ENCODE results near the gene COA3.

The COA3 gene

GRCh38 chr17:42832934-42833766, 34.6 kb upstream of the COA3 start, which contains the start of gene PSME3:
TSS of gene PSME3 (plus strand) at chr17:42833397. CDS start at chr17:42833632, 235 bp downstream.
- Mint-ChIP-seq H3K27me3 (peaks cover 2% of the 10 kb centered on the region), H3K4me3 (peak within 1 kb of the TSS; percentile 84), H3K27ac (peak within 1 kb of the TSS; percentile 96), H3K36me3 (ENCODE audit: low read depth) (peaks cover 47% of the 10 kb centered on the region), H3K9me3 (no peaks in the 10 kb centered on the region), H3K4me1 (ENCODE audit: low read depth) (peaks cover 24% of the 10 kb centered on the region)
- intact Hi-C loops (cut with micrococcal nuclease): no loop called here

DNA sequence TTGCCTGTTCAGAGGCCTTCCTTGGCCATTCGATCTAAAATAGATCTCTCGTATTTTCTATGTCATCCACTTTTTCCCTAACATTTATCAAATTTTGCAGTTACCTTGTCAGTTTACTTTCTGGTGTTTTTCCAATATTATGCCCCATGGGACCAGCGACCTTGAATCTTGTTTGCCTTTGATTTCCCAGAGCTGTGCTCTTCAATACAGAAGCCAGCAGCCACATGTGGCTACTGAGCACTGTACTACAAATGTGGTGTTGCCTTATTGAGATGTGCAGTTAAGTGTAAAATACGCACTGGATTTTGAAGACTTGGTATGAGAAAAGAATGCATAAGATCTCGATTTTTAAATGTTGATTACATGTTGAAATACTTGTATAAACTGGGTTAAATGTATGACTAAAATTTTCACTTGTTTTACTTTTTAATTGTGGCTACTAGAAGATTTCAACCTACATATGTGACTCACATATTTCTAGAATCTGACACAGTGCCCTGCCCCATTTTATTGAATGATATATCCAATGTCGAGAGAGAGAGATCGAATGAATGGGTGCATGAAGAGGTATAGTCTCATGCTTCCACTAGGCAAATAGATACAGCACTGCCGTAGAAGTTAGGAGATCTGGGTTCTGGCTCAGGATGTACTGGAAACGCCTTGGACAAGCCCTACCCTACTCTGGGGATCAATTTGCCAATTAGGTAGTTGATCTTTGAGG, 33.9 kb upstream of the COA3 start:
- H3K9me3 Mint-ChIP-seq: no peaks in the 10 kb centered on the region
- intact Hi-C loops (cut with micrococcal nuclease): no loop called here
- H3K27ac Mint-ChIP-seq: peak overlapping the region; percentile 96
- H3K4me1 Mint-ChIP-seq (ENCODE audit: low read depth): peaks cover 24% of the 10 kb centered on the region
- H3K4me3 Mint-ChIP-seq: peak overlapping the region; percentile 84
- peaks cover 6% of the 10 kb centered on the region for H3K27me3 Mint-ChIP-seq
- peaks cover 39% of the 10 kb centered on the region for H3K36me3 Mint-ChIP-seq (ENCODE audit: low read depth)

DNA sequence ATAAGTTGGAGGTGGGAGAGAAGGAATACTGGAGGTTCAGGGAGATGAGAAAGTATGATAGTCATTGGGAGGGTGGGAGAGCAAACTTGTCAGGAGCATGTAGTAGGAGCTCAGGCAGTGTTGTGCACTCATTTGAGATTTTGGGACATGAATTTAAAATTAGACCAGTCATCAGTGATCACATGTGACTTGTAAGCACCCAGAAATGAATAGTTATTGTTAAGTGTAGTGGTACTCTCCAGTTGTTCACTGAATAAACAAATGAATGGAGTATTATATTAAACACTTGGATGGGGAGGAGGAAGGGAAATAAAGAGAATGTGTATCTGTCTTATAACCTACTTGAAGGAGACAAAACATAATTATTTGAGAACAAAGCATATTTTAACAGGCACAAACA, 32.5 kb upstream of the COA3 start:
- no peak overlapping the region for H3K27ac Mint-ChIP-seq
- peaks cover 25% of the 10 kb centered on the region for H3K36me3 Mint-ChIP-seq (ENCODE audit: low read depth)
- H3K4me1 Mint-ChIP-seq (ENCODE audit: low read depth): peaks cover 24% of the 10 kb centered on the region
- H3K27me3 Mint-ChIP-seq: peaks cover 6% of the 10 kb centered on the region
- H3K9me3 Mint-ChIP-seq: no peaks in the 10 kb centered on the region
- intact Hi-C loops (cut with micrococcal nuclease): no loop called here
- H3K4me3 Mint-ChIP-seq: no peak overlapping the region

- Mint-ChIP-seq H3K36me3 (ENCODE audit: low read depth) (peaks cover 8% of the 10 kb centered on the region), H3K27ac (no peak overlapping the region), H3K4me1 (ENCODE audit: low read depth) (peaks cover 19% of the 10 kb centered on the region), H3K9me3 (no peaks in the 10 kb centered on the region), H3K27me3 (peaks cover 6% of the 10 kb centered on the region), H3K4me3 (no peak overlapping the region)
- intact Hi-C loops (cut with micrococcal nuclease): no loop called here
These were observed 29.0 kb upstream of the COA3 start for GRCh38 chr17:42827472-42827871.

- peaks cover 69% of the 10 kb centered on the region for H3K36me3 Mint-ChIP-seq (ENCODE audit: low read depth)
- no peaks in the 10 kb centered on the region for H3K9me3 Mint-ChIP-seq
- H3K4me1 Mint-ChIP-seq (ENCODE audit: low read depth): peaks cover 12% of the 10 kb centered on the region
- H3K27me3 Mint-ChIP-seq: no peaks in the 10 kb centered on the region
- no peak overlapping the region for H3K4me3 Mint-ChIP-seq
- no peak overlapping the region for H3K27ac Mint-ChIP-seq
- intact Hi-C loops (cut with micrococcal nuclease): loop anchor here (5.0 kb wide), 1 partner anchor 106 kb away; no protein-coding TSS in a partner anchor
These were observed 22.7 kb upstream of the COA3 start for GRCh38 chr17:42821176-42821575.

DNA sequence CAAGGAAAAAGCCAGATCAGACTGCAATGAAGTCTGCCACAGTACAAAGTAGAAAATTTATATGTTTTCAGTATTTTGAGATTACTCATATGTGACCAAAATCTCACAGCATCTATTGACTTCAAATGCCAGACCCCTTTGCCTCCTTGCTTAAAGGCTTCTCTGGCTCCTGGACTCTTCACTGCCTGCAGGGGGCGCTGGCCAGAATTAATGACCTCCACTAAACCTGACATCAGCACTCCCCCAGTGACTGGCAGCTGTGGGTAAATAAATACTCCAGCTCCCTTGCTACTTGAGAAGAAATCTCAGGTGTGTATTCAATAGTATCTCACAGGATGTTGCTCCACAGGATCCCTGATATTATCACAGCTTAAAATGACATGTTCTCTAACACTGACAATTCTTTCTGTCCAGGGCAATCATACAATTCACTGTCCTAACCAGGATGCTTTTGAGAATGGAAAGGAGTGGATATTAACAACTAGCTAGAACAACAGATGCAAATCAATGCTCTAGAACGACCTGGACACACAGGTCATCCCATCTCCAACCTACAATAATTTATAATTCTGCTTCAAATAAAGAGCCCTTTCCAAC, 21.5 kb upstream of the COA3 start:
- Mint-ChIP-seq H3K27ac (peak overlapping the region; percentile 35), H3K36me3 (ENCODE audit: low read depth) (peaks cover 80% of the 10 kb centered on the region), H3K27me3 (no peaks in the 10 kb centered on the region), H3K4me3 (no peak overlapping the region), H3K9me3 (no peaks in the 10 kb centered on the region), H3K4me1 (ENCODE audit: low read depth) (peaks cover 16% of the 10 kb centered on the region)
- intact Hi-C loops (cut with micrococcal nuclease): loop anchor here (5.0 kb wide), 1 partner anchor 107 kb away; no protein-coding TSS in a partner anchor

DNA sequence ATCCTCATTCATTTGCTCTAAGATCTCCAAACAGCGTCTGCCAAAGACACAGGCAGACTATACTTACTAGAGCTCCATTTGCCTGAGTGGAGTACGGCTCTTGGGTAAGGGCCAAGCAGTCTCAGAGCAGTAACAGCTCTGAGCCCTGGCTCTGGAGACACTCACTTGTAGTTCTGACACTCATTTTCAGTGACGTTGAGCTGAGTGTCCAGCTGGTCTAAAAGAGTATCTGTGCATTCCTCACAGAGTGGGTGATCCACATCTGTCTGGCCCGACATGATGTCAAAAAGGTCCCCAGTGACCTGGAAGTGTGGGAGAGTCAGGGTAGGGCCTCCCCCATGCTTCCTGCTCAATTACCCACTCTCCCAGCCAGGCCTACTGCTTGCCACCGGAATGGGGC, 19.9 kb upstream of the COA3 start:
- H3K27me3 Mint-ChIP-seq: no peaks in the 10 kb centered on the region
- H3K27ac Mint-ChIP-seq: no peak overlapping the region
- intact Hi-C loops (cut with micrococcal nuclease): no loop called here
- peaks cover 8% of the 10 kb centered on the region for H3K4me1 Mint-ChIP-seq (ENCODE audit: low read depth)
- peaks cover 89% of the 10 kb centered on the region for H3K36me3 Mint-ChIP-seq (ENCODE audit: low read depth)
- H3K4me3 Mint-ChIP-seq: no peak overlapping the region
- no peaks in the 10 kb centered on the region for H3K9me3 Mint-ChIP-seq

DNA sequence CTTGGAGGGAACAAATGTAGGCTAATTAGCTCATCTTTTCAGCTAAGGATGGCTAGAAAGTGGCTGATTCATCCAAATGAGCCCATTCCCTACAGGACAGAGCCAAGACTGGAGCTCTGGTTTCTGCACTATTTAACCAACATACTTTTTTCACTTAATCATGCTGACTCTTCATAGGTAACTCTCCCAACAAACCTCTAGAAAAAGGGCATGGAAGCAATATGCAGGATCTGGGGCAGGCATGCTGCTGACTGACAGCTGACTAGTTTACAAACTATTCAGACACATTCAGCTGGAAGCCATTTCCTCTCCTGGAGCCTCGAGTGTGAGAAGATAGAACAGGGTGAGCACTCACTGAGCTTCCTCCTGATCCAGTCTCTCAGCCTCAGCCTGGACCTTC, 19.4 kb upstream of the COA3 start:
- Mint-ChIP-seq H3K36me3 (ENCODE audit: low read depth) (peaks cover 92% of the 10 kb centered on the region), H3K27me3 (no peaks in the 10 kb centered on the region), H3K27ac (no peak overlapping the region), H3K4me1 (ENCODE audit: low read depth) (peaks cover 7% of the 10 kb centered on the region), H3K9me3 (no peaks in the 10 kb centered on the region), H3K4me3 (no peak overlapping the region)
- intact Hi-C loops (cut with micrococcal nuclease): no loop called here

DNA sequence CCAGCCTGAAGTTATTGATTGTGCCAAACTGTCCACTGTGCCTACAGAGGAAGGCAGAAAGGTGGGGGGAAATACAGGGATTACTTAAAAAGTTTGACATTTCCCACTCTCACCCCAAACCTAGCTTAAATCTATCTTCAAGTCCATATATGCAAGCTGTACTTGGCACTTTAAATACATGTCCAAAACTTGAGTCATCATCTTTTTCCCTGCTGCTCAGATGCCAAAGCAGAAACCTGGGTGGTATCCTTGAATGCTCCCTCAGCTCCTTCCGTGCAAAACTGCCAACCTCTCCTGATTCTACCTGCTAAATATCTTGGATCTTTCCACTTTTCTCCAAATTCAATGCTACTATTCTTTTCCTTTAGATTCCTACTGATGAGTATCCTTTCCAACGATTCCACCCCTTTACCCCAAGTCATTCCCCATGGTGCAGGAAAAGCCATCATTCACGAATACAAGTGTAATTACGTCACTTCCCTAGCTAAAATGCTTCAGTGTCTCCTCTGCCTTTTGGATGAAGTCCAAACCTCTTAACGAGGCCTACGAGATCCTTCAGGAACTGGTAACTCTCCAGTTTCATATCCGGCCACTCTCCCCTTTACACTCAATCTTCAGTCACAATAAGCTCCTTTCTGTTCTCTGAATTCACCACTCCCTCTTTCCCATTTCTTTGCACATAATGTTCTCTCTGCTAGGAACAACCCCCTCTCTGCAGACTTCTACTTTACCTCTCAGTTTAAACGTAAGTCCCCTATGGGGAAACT, 16.3 kb upstream of the COA3 start:
- H3K9me3 Mint-ChIP-seq: no peaks in the 10 kb centered on the region
- no peaks in the 10 kb centered on the region for H3K27me3 Mint-ChIP-seq
- H3K4me3 Mint-ChIP-seq: no peak overlapping the region
- H3K27ac Mint-ChIP-seq: no peak overlapping the region
- peaks cover 96% of the 10 kb centered on the region for H3K36me3 Mint-ChIP-seq (ENCODE audit: low read depth)
- intact Hi-C loops (cut with micrococcal nuclease): no loop called here
- H3K4me1 Mint-ChIP-seq (ENCODE audit: low read depth): peaks cover 7% of the 10 kb centered on the region

- no peaks in the 10 kb centered on the region for H3K4me1 Mint-ChIP-seq (ENCODE audit: low read depth)
- H3K27ac Mint-ChIP-seq: no peak overlapping the region
- intact Hi-C loops (cut with micrococcal nuclease): no loop called here
- H3K4me3 Mint-ChIP-seq: no peak overlapping the region
- no peaks in the 10 kb centered on the region for H3K9me3 Mint-ChIP-seq
- H3K27me3 Mint-ChIP-seq: no peaks in the 10 kb centered on the region
- peaks cover 57% of the 10 kb centered on the region for H3K36me3 Mint-ChIP-seq (ENCODE audit: low read depth)
These were observed 10.7 kb upstream of the COA3 start for GRCh38 chr17:42809250-42809649.

GRCh38 chr17:42806249-42806648, 7.7 kb upstream of the COA3 start:
- intact Hi-C loops (cut with micrococcal nuclease): no loop called here
- no peaks in the 10 kb centered on the region for H3K27me3 Mint-ChIP-seq
- H3K4me3 Mint-ChIP-seq: no peak overlapping the region
- H3K9me3 Mint-ChIP-seq: no peaks in the 10 kb centered on the region
- no peak overlapping the region for H3K27ac Mint-ChIP-seq
- peaks cover 31% of the 10 kb centered on the region for H3K36me3 Mint-ChIP-seq (ENCODE audit: low read depth)
- no peaks in the 10 kb centered on the region for H3K4me1 Mint-ChIP-seq (ENCODE audit: low read depth)

- H3K27ac Mint-ChIP-seq: no peak overlapping the region
- H3K4me3 Mint-ChIP-seq: no peak overlapping the region
- H3K4me1 Mint-ChIP-seq (ENCODE audit: low read depth): no peaks in the 10 kb centered on the region
- peaks cover 17% of the 10 kb centered on the region for H3K36me3 Mint-ChIP-seq (ENCODE audit: low read depth)
- no peaks in the 10 kb centered on the region for H3K9me3 Mint-ChIP-seq
- peaks cover 7% of the 10 kb centered on the region for H3K27me3 Mint-ChIP-seq
- intact Hi-C loops (cut with micrococcal nuclease): no loop called here
These were observed 6.4 kb upstream of the COA3 start for GRCh38 chr17:42804918-42805367.

DNA sequence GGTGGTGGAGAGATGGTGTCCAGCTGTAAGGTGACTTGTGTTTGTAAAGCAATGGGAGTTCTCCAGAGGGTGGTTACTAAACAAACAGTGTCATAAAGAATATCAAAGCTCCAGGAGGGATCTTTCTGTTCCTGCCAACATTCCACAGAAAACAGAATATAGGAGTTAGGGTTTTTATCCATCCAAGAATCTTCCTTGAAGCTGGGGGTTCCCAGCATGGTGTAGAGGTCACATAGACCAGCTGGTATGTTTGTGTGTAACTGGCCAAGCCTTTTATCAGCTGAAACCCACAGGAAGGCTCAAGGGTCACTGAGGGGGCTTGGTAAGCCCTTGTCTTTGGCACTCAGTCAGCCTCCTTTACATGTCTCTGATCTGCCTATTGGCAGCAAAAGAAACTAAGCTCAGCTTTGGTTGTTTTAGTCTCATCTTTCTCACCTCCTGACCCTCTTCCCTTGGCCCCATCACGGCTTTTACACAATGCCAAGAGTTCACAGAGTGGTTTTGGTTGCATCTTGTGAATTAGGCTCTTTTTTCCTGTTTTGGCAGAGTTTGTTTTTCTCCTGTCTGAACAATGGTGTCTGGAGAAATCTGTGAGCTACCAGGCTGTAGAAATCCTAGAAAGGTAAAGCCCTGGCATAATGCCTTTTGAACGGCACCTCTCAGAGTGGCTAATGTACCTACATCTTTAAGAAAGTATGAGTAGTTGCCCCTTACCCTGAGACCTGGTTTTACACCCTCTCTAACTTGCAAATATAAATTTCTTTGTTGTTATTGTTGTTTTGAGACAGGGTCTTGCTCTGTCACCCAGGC, 4.8 kb upstream of the COA3 start:
- H3K4me1 Mint-ChIP-seq (ENCODE audit: low read depth): peaks cover 6% of the 10 kb centered on the region
- H3K9me3 Mint-ChIP-seq: no peaks in the 10 kb centered on the region
- no peak overlapping the region for H3K27ac Mint-ChIP-seq
- no peak overlapping the region for H3K4me3 Mint-ChIP-seq
- intact Hi-C loops (cut with micrococcal nuclease): no loop called here
- peaks cover 7% of the 10 kb centered on the region for H3K27me3 Mint-ChIP-seq
- H3K36me3 Mint-ChIP-seq (ENCODE audit: low read depth): peaks cover under 1% of the 10 kb centered on the region

Measured in dendritic cell treated with granulocyte-macrophage colony-stimulating factor and Interleukin-4, amounts not matched to agents 40 ng/mL and 50 ng/mL, for 4 days (primary cell).